ENCODE results near the gene LRMDA. TPM values are rescaled to one million over a fixed set of nuclear protein-coding genes. Genes with fewer than 3 reads are reported as not detected.

The LRMDA gene
- total RNA-seq, 4 donors from 2014 or later, result 1.5 to 15.7 (median 4.6) TPM

DNA sequence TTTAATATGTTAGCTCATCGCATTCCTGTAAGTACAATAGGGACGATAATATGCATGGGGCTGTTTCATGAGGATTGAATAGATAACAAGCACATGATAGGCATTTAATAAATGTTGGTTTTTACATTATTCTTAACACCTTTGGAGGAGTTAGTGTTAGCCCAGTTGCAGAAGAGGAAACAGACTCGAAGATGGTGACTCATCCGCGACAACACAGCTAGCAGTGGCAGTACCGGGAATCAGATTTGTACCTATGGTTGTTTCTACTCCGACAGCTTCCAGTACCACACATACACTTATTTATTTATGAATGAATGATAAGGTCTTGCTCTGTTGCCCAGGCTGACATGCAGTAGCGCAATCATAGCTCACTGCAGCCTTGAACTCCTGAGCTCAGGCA, 2.9 kb downstream of the LRMDA start:
- intact Hi-C loops (cut with DNase I; ENCODE audit: low total_unique reads), result no loop called here
- Histone ChIP-seq H3K9me3 (no peaks in the 10 kb centered on the region), H3K27me3 (no peaks in the 10 kb centered on the region)

DNA sequence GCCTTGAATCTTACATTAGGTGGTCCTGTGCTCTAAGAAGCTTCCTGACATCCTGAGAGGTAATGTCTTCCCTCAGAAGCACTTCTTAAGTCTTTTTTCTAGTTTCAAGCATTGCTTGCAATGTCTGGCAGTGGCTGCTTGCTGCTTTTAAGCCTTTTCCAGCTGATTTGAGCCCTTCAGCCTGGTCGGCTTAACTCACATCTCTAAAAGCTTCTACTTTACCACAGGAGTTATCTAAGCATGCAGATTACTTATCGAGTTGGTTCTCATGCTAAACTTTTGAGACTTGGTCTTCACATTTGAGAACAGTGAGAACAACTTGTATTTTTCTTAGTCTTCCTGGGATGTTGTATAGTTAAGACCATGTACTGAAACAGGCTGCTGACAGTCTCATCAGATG, 3.9 kb downstream of the LRMDA start:
- H3K4me3 ChIP-seq, result no peak overlapping the region
- no peak overlapping the region for H3K27ac ChIP-seq
- H3K27me3 ChIP-seq, result no peaks in the 10 kb centered on the region
- intact Hi-C loops (cut with DNase I; ENCODE audit: low total_unique reads), result no loop called here
- no peaks in the 10 kb centered on the region for H3K36me3 ChIP-seq
- H3K4me1 ChIP-seq, result peaks cover 0 to 2% of the 10 kb centered on the region in 2 donors
- TF ChIP-seq, protein P1, sequence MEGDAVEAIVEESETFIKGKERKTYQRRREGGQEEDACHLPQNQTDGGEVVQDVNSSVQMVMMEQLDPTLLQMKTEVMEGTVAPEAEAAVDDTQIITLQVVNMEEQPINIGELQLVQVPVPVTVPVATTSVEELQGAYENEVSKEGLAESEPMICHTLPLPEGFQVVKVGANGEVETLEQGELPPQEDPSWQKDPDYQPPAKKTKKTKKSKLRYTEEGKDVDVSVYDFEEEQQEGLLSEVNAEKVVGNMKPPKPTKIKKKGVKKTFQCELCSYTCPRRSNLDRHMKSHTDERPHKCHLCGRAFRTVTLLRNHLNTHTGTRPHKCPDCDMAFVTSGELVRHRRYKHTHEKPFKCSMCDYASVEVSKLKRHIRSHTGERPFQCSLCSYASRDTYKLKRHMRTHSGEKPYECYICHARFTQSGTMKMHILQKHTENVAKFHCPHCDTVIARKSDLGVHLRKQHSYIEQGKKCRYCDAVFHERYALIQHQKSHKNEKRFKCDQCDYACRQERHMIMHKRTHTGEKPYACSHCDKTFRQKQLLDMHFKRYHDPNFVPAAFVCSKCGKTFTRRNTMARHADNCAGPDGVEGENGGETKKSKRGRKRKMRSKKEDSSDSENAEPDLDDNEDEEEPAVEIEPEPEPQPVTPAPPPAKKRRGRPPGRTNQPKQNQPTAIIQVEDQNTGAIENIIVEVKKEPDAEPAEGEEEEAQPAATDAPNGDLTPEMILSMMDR (IDR thresholded peaks at IDR 0.05), result no peak
- TF ChIP-seq POLR2A (IDR thresholded peaks at IDR 0.05), result no peak
- H3K9me3 ChIP-seq, result no peaks in the 10 kb centered on the region
- no peak for DNase-seq

More for the DNA sequence above, 2.9 kb downstream of the LRMDA start:
- no peak for TF ChIP-seq POLR2A (IDR thresholded peaks at IDR 0.05)
- TF ChIP-seq, protein P1 (IDR thresholded peaks at IDR 0.05), result no peak
- Histone ChIP-seq H3K4me1 (peaks cover 0 to 4% of the 10 kb centered on the region in 2 donors), H3K4me3 (no peak overlapping the region), H3K36me3 (no peaks in the 10 kb centered on the region), H3K27ac (no peak overlapping the region)
- no peak for DNase-seq

GRCh38 chr10:75436896-75437295, 5.5 kb downstream of the LRMDA start:
- Histone ChIP-seq H3K4me3 (no peak overlapping the region), H3K4me1 (no peaks in the 10 kb centered on the region), H3K27me3 (no peaks in the 10 kb centered on the region), H3K36me3 (no peaks in the 10 kb centered on the region), H3K9me3 (no peaks in the 10 kb centered on the region), H3K27ac (no peak overlapping the region)
- intact Hi-C loops (cut with DNase I; ENCODE audit: low total_unique reads), result no loop called here
- DNase-seq, result no peak
- TF ChIP-seq POLR2A (IDR thresholded peaks at IDR 0.05), result no peak
- TF ChIP-seq, protein P1 (IDR thresholded peaks at IDR 0.05), result no peak

- no peak for TF ChIP-seq POLR2A (IDR thresholded peaks at IDR 0.05)
- TF ChIP-seq, protein P1 (IDR thresholded peaks at IDR 0.05), result no peak
- no peak for DNase-seq
- Histone ChIP-seq H3K27me3 (no peaks in the 10 kb centered on the region), H3K4me1 (no peaks in the 10 kb centered on the region), H3K4me3 (no peak overlapping the region), H3K36me3 (no peaks in the 10 kb centered on the region), H3K9me3 (no peaks in the 10 kb centered on the region), H3K27ac (no peak overlapping the region)
- intact Hi-C loops (cut with DNase I; ENCODE audit: low total_unique reads), result no loop called here
Observed at GRCh38 chr10:75437693-75438092, 6.3 kb downstream of the LRMDA start.

DNA sequence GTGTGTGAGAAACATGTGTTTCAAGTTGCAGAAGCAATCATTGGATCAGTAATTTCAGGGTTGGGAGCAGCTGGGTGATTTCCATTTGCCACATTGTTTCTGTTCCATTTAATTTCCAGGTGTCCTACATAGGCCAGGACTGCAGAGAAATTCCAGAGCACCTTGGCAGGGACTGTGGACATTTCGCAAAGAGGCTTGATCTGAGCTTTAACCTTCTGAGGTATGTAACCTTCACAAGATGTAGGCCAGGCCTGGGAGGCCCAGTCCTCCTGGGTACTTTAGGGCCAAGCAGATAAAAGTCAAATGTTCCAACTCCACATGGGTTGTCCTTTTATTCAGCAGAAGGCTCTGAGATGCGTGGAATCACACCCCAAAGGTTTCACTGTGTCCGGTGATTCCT, 6.9 kb downstream of the LRMDA start:
- Histone ChIP-seq H3K27ac (no peak overlapping the region), H3K4me3 (no peak overlapping the region), H3K36me3 (no peaks in the 10 kb centered on the region), H3K4me1 (no peaks in the 10 kb centered on the region), H3K9me3 (peaks cover 0 to under 1% of the 10 kb centered on the region in 2 donors), H3K27me3 (no peaks in the 10 kb centered on the region)
- DNase-seq, result no peak
- no peak for TF ChIP-seq POLR2A (IDR thresholded peaks at IDR 0.05)
- TF ChIP-seq, protein P1 (IDR thresholded peaks at IDR 0.05), result no peak
- intact Hi-C loops (cut with DNase I; ENCODE audit: low total_unique reads), result no loop called here
